ENCODE measurements around the gene CCNJL.
"Not testable (repeated sequence)": the region's sequence is repeated elsewhere in the genome, so short reads cannot be mapped to it uniquely, and the experiment has no call there.

The CCNJL gene

GRCh38 chr5:160339406-160340130, 27.2 kb upstream of the CCNJL start:
- TF ChIP-seq CTCF (conservative IDR thresholded peaks at IDR 0.05; ENCODE audit: low read depth): no peak
- DNase-seq (ENCODE audit: low spot score): no peak
- CTCF ChIA-PET: interaction anchor here (0.7 kb wide), 1 partner anchor 742 kb away, joined by 3 read pairs; no protein-coding TSS in a partner anchor
- POLR2A ChIA-PET (ENCODE audit: low non-redundant PET): no interaction called here
- H3K27ac ChIP-seq: no peak overlapping the region

- DNase-seq (ENCODE audit: low spot score); POLR2A ChIA-PET (ENCODE audit: low non-redundant PET); CTCF ChIA-PET; H3K27ac ChIP-seq: not testable (repeated sequence)
Measured at GRCh38 chr5:160334716-160335115, 22.4 kb upstream of the CCNJL start.

- DNase-seq (ENCODE audit: low spot score): peak; percentile 35
- ChIA-PET CTCF (interaction anchor here (0.6 to 1.7 kb wide), 2 partner anchors 129 to 312 kb away, joined by 5 read pairs; no protein-coding TSS in a partner anchor), POLR2A (ENCODE audit: low non-redundant PET) (no interaction called here)
- TF ChIP-seq CTCF (conservative IDR thresholded peaks at IDR 0.05; ENCODE audit: low read depth): no peak
- no peak overlapping the region for H3K27ac ChIP-seq
Measured at GRCh38 chr5:160333721-160334120, 21.4 kb upstream of the CCNJL start.

- ChIA-PET POLR2A (ENCODE audit: low non-redundant PET) (no interaction called here), CTCF (no interaction called here)
- no peak for TF ChIP-seq CTCF (conservative IDR thresholded peaks at IDR 0.05; ENCODE audit: low read depth)
Measured at GRCh38 chr5:160330212-160330611, 17.8 kb upstream of the CCNJL start.

GRCh38 chr5:160327818-160328217, 15.5 kb upstream of the CCNJL start:
- no peak for DNase-seq (ENCODE audit: low spot score)
- POLR2A ChIA-PET (ENCODE audit: low non-redundant PET): no interaction called here
- H3K27ac ChIP-seq: no peak overlapping the region
- TF ChIP-seq CTCF (conservative IDR thresholded peaks at IDR 0.05; ENCODE audit: low read depth): no peak
- CTCF ChIA-PET: no interaction called here

More at GRCh38 chr5:160330212-160330611, 17.8 kb upstream of the CCNJL start:
- DNase-seq (ENCODE audit: low spot score): no peak
- H3K27ac ChIP-seq: no peak overlapping the region

- DNase-seq (ENCODE audit: low spot score): no peak
- TF ChIP-seq CTCF (conservative IDR thresholded peaks at IDR 0.05; ENCODE audit: low read depth): no peak
- ChIA-PET POLR2A (ENCODE audit: low non-redundant PET) (no interaction called here), CTCF (interaction anchor here (0.6 to 1.6 kb wide), 3 partner anchors 19 to 246 kb away, joined by 3 to 5 read pairs (median 4); no protein-coding TSS in a partner anchor)
- H3K27ac ChIP-seq: no peak overlapping the region
Measured at GRCh38 chr5:160326981-160327380, 14.6 kb upstream of the CCNJL start.

- TF ChIP-seq CTCF (conservative IDR thresholded peaks at IDR 0.05; ENCODE audit: low read depth): no peak
- POLR2A ChIA-PET (ENCODE audit: low non-redundant PET): no interaction called here
Measured at GRCh38 chr5:160325716-160326115, 13.4 kb upstream of the CCNJL start.

More at GRCh38 chr5:160325716-160326115, 13.4 kb upstream of the CCNJL start:
- DNase-seq (ENCODE audit: low spot score): no peak
- CTCF ChIA-PET: no interaction called here
- H3K27ac ChIP-seq: no peak overlapping the region
